Measurements from ENCODE around the gene HSBP1. TPM values are rescaled to one million over a fixed set of nuclear protein-coding genes. Genes with fewer than 3 reads are reported as not detected.

Gene HSBP1
- total and polyA plus RNA-seq, 2 experiments from 2014 or later = 26.7 to 384 TPM

- H4K20me1 ChIP-seq (ENCODE audit: insufficient read depth, poor library complexity, severe bottlenecking) = no peaks in the 10 kb centered on the region
- H3K9me2 ChIP-seq (replicated peaks; ENCODE audit: insufficient read depth) = no peaks in the 10 kb centered on the region
- WGBS (ENCODE audit: low lambda C conversion rate, missing lambda C conversion rate) = 60% methylated on average over 7 of the region's 7 CpGs
- DNase-seq (ENCODE audit: low spot score) = no peak
- H3K27me3 ChIP-seq = no peaks in the 10 kb centered on the region
- TF ChIP-seq EZH2phosphoT487 (IDR thresholded peaks at IDR 0.05; ENCODE audit: low read depth, severe bottlenecking, unreplicated experiment) = no peak
- TF ChIP-seq EZH2 (IDR thresholded peaks at IDR 0.05; ENCODE audit: borderline replicate concordance) = no peak
- TF ChIP-seq CTCF (IDR thresholded peaks at IDR 0.05; ENCODE audit: poor library complexity) = no peak
- no peaks in the 10 kb centered on the region for H3K4me1 ChIP-seq (ENCODE audit: insufficient read depth)
- H3K4me3 ChIP-seq = no peak overlapping the region
- H3K79me2 ChIP-seq = no peaks in the 10 kb centered on the region
- no peak overlapping the region for H2AFZ ChIP-seq
- no peak overlapping the region for H3K4me2 ChIP-seq
- no peaks in the 10 kb centered on the region for H3K9me3 ChIP-seq (ENCODE audit: low read depth)
- H3K36me3 ChIP-seq (replicated peaks; ENCODE audit: insufficient read depth, low read depth) = no peaks in the 10 kb centered on the region
- H3K27ac ChIP-seq = no peak overlapping the region
Measured at GRCh38 chr16:83842291-83842690, 34.5 kb downstream of the HSBP1 start.

- no peaks in the 10 kb centered on the region for H3K79me2 ChIP-seq
- H2AFZ ChIP-seq = no peak overlapping the region
- no peaks in the 10 kb centered on the region for H4K20me1 ChIP-seq (ENCODE audit: insufficient read depth, poor library complexity, severe bottlenecking)
- no peak for DNase-seq (ENCODE audit: low spot score)
- H3K9me3 ChIP-seq (ENCODE audit: low read depth) = no peaks in the 10 kb centered on the region
- no peaks in the 10 kb centered on the region for H3K36me3 ChIP-seq (replicated peaks; ENCODE audit: insufficient read depth, low read depth)
- TF ChIP-seq CTCF (IDR thresholded peaks at IDR 0.05; ENCODE audit: poor library complexity) (no peak), EZH2phosphoT487 (IDR thresholded peaks at IDR 0.05; ENCODE audit: low read depth, severe bottlenecking, unreplicated experiment) (no peak), EZH2 (IDR thresholded peaks at IDR 0.05; ENCODE audit: borderline replicate concordance) (no peak)
- no peak overlapping the region for H3K4me3 ChIP-seq
- H3K4me1 ChIP-seq (ENCODE audit: insufficient read depth) = no peaks in the 10 kb centered on the region
- no peaks in the 10 kb centered on the region for H3K9me2 ChIP-seq (replicated peaks; ENCODE audit: insufficient read depth)
- 48% methylated on average over 9 of the region's 9 CpGs for WGBS (ENCODE audit: low lambda C conversion rate, missing lambda C conversion rate)
- H3K27me3 ChIP-seq = no peaks in the 10 kb centered on the region
- no peak overlapping the region for H3K4me2 ChIP-seq
- no peak overlapping the region for H3K27ac ChIP-seq
Measured at GRCh38 chr16:83842756-83843507, 35.2 kb downstream of the HSBP1 start.

GRCh38 chr16:83843657-83844056, 35.9 kb downstream of the HSBP1 start:
- no peak overlapping the region for H2AFZ ChIP-seq
- H3K27ac ChIP-seq = no peak overlapping the region
- H3K9me2 ChIP-seq (replicated peaks; ENCODE audit: insufficient read depth) = no peaks in the 10 kb centered on the region
- no peaks in the 10 kb centered on the region for H3K27me3 ChIP-seq
- H4K20me1 ChIP-seq (ENCODE audit: insufficient read depth, poor library complexity, severe bottlenecking) = no peaks in the 10 kb centered on the region
- TF ChIP-seq EZH2phosphoT487 (IDR thresholded peaks at IDR 0.05; ENCODE audit: low read depth, severe bottlenecking, unreplicated experiment) (no peak), CTCF (IDR thresholded peaks at IDR 0.05; ENCODE audit: poor library complexity) (no peak), EZH2 (IDR thresholded peaks at IDR 0.05; ENCODE audit: borderline replicate concordance) (no peak)
- no peak overlapping the region for H3K4me3 ChIP-seq
- H3K79me2 ChIP-seq = no peaks in the 10 kb centered on the region
- 86% methylated on average over 8 of the region's 10 CpGs for WGBS (ENCODE audit: low lambda C conversion rate, missing lambda C conversion rate)
- no peak for DNase-seq (ENCODE audit: low spot score)
- no peaks in the 10 kb centered on the region for H3K9me3 ChIP-seq (ENCODE audit: low read depth)
- no peak overlapping the region for H3K4me2 ChIP-seq
- H3K4me1 ChIP-seq (ENCODE audit: insufficient read depth) = no peaks in the 10 kb centered on the region
- H3K36me3 ChIP-seq (replicated peaks; ENCODE audit: insufficient read depth, low read depth) = no peaks in the 10 kb centered on the region
